Neuronal stem cell (in vitro differentiated cells): ENCODE data around the gene KRI1.
"Not testable (repeated sequence)": the region's sequence is repeated elsewhere in the genome, so short reads cannot be mapped to it uniquely, and the experiment has no call there.

Experiments used
- DNase-seq: peaks from one replicate; pipeline ENCODE4 v3.0.0-alpha.2; 2013; ENCODE audit warnings: low spot score
- H2AFZ ChIP-seq: one replicate; pipeline ENCODE4 v1.6.1; 2013; ENCODE audit warnings: mild to moderate bottlenecking, low read length, inconsistent platforms
- H2AK5ac ChIP-seq: 2 replicates; pipeline ENCODE4 v1.6.1; 2013; ENCODE audit warnings: low read depth, mild to moderate bottlenecking, inconsistent platforms, low read length, moderate library complexity, mixed read lengths
- H2BK120ac ChIP-seq: 2 replicates; pipeline ENCODE4 v1.6.1; 2013; ENCODE audit warnings: low read depth, mild to moderate bottlenecking, inconsistent platforms, low read length, moderate library complexity, mixed read lengths
- H2BK12ac ChIP-seq: one replicate; pipeline ENCODE4 v1.6.1; 2013; ENCODE audit warnings: low read length, inconsistent platforms
- H2BK15ac ChIP-seq: 2 replicates; pipeline ENCODE4 v1.6.1; 2013; ENCODE audit warnings: mild to moderate bottlenecking, low read length, inconsistent platforms, mixed read lengths
- H2BK5ac ChIP-seq: one replicate; pipeline ENCODE4 v1.6.1; 2013; ENCODE audit warnings: inconsistent platforms, mild to moderate bottlenecking, low read length, moderate library complexity
- H3K14ac ChIP-seq: one replicate; pipeline ENCODE4 v1.6.1; 2013; ENCODE audit warnings: low read length, inconsistent platforms
- H3K18ac ChIP-seq: 2 replicates; pipeline ENCODE4 v1.6.1; 2013; ENCODE audit warnings: low read length, inconsistent platforms
- H3K23ac ChIP-seq: 2 replicates; pipeline ENCODE4 v1.6.1; 2013; ENCODE audit warnings: low read depth, mild to moderate bottlenecking, mixed read lengths, low read length, inconsistent platforms; ENCODE audit not compliant: poor library complexity
- H3K27ac ChIP-seq: replicated peaks from 3 replicates; pipeline ENCODE4 v1.5.1; 2013; ENCODE audit warnings: low read length, inconsistent platforms
- H3K27me3 ChIP-seq, 3 experiments: 2 replicates each; pipeline ENCODE4 v1.6.1; 2013; ENCODE audit warnings: low read length in 3 of 3, mild to moderate bottlenecking in 2 of 3, inconsistent platforms in 1 of 3, low read depth in 1 of 3, mixed read lengths in 1 of 3, moderate library complexity in 1 of 3; ENCODE audit not compliant: control insufficient read depth in 3 of 3, insufficient read depth in 3 of 3
- H3K36me3 ChIP-seq, 2 donors: replicated peaks in 1 of 2; 2 replicates each; pipeline ENCODE4 v1.6.1; 2013; ENCODE audit warnings: low read length in 2 of 2; ENCODE audit not compliant: control insufficient read depth in 2 of 2, insufficient read depth in 2 of 2
- H3K4ac ChIP-seq: 2 replicates; pipeline ENCODE4 v1.6.1; 2013; ENCODE audit warnings: inconsistent platforms, mild to moderate bottlenecking, low read length, moderate library complexity
- H3K4me1 ChIP-seq, 2 donors: 1 replicate in 1 of 2; 2 replicates in 1 of 2; pipeline ENCODE4 v1.6.1; 2013; ENCODE audit warnings: low read length in 2 of 2, low read depth in 1 of 2; ENCODE audit not compliant: control insufficient read depth in 2 of 2, insufficient read depth in 1 of 2
- H3K4me2 ChIP-seq: one replicate; pipeline ENCODE4 v1.6.1; 2013; ENCODE audit warnings: mild to moderate bottlenecking, low read length, inconsistent platforms; ENCODE audit not compliant: insufficient read depth, poor library complexity, severe bottlenecking
- H3K4me3 ChIP-seq, 2 donors: 2 replicates each; pipeline ENCODE4 v1.5.1; 2013; ENCODE audit warnings: low read length in 2 of 2, mild to moderate bottlenecking in 2 of 2, inconsistent platforms in 1 of 2, moderate library complexity in 1 of 2
- H3K79me1 ChIP-seq: one replicate; pipeline ENCODE4 v1.6.1; 2013; ENCODE audit warnings: low read depth, mild to moderate bottlenecking, inconsistent platforms, low read length, moderate library complexity
- H3K9ac ChIP-seq: one replicate; pipeline ENCODE4 v1.6.1; 2013; ENCODE audit warnings: mild to moderate bottlenecking, low read depth, low read length, inconsistent platforms; ENCODE audit not compliant: poor library complexity
- H3K9me3 ChIP-seq, 2 donors: replicated peaks in 1 of 2; 2 replicates each; pipeline versions ENCODE3 to v1.6.1; 2013; ENCODE audit warnings: low read length in 2 of 2, mild to moderate bottlenecking in 2 of 2, inconsistent platforms in 1 of 2, low read depth in 1 of 2, mixed read lengths in 1 of 2, moderate library complexity in 1 of 2; ENCODE audit not compliant: control insufficient read depth in 2 of 2, insufficient read depth in 1 of 2
- H4K8ac ChIP-seq: one replicate; pipeline ENCODE4 v1.6.1; 2013; ENCODE audit warnings: low read depth, mild to moderate bottlenecking, inconsistent platforms, low read length, moderate library complexity
- H4K91ac ChIP-seq: one replicate; pipeline ENCODE4 v1.6.1; 2013; ENCODE audit warnings: low read length, low read depth, mild to moderate bottlenecking, inconsistent platforms; ENCODE audit not compliant: poor library complexity
- WGBS, 2 donors: extraction: QIAGEN DNeasy Blood & Tissue Kit; methylation state at CpG; one replicate each; pipeline ENCODE4 v1.1.7; 2013; ENCODE audit warnings: missing lambda C conversion rate in 2 of 2, mixed read lengths in 1 of 2; ENCODE audit not compliant: insufficient read length in 2 of 2, insufficient replicate concordance in 1 of 2; ENCODE audit errors: extremely low coverage in 2 of 2; 5-methylcytosine and 5-hydroxymethylcytosine counted together

Gene KRI1

GRCh38 chr19:10543420-10544241 is 22.2 kb downstream of the KRI1 start, which contains the start of gene ATG4D:
Gene ATG4D (plus strand): TSS chr19:10543904. CDS start chr19:10544091, 187 bp downstream.
- Histone ChIP-seq H3K79me1 (peaks cover 8% of the 10 kb centered on the region), H2AK5ac (peak within 1 kb of the TSS; percentile 4), H3K14ac (no peak within 1 kb of the TSS), H2BK12ac (no peak within 1 kb of the TSS), H3K9me3 (no peaks in the 10 kb centered on the region), H3K4me1 (peaks cover 4 to 7% of the 10 kb centered on the region in 2 donors), H3K23ac (peak within 1 kb of the TSS; percentile 91), H4K91ac (no peak within 1 kb of the TSS), H3K4me3 (peak within 1 kb of the TSS; percentile 88 to 95), H3K18ac (peak within 1 kb of the TSS; percentile 90), H3K9ac (peak within 1 kb of the TSS; percentile 80), H2BK5ac (no peak within 1 kb of the TSS), H3K27me3 (peaks cover 0 to 2% (median 0%) of the 10 kb centered on the region in 3 experiments), H2BK120ac (peak within 1 kb of the TSS; percentile 61), H3K27ac (no peak within 1 kb of the TSS), H3K4ac (no peak within 1 kb of the TSS), H3K4me2 (peak within 1 kb of the TSS; percentile 83), H2BK15ac (peak within 1 kb of the TSS; percentile 66), H3K36me3 (peaks cover 8 to 17% of the 10 kb centered on the region in 2 donors), H4K8ac (no peak within 1 kb of the TSS), H2AFZ (peak within 1 kb of the TSS; percentile 99)
- WGBS, 2 donors, result no CpG with 5 or more reads among the region's 79 CpGs
- DNase-seq, result peak; percentile 81

- Histone ChIP-seq H3K23ac (no peak overlapping the region), H2AK5ac (no peak overlapping the region), H3K9ac (no peak overlapping the region), H4K91ac (no peak overlapping the region), H3K27me3 (peaks cover 0 to 6% (median 0%) of the 10 kb centered on the region in 3 experiments), H3K36me3 (peaks cover 4 to 12% of the 10 kb centered on the region in 2 donors), H3K4me1 (peaks cover 4 to 7% of the 10 kb centered on the region in 2 donors), H3K9me3 (no peaks in the 10 kb centered on the region), H2BK12ac (no peak overlapping the region), H3K4me2 (peak overlapping the region; percentile 79), H3K4ac (no peak overlapping the region), H3K79me1 (peaks cover 8% of the 10 kb centered on the region), H2BK5ac (no peak overlapping the region), H3K4me3 (peak overlapping the region; percentile 88 to 95), H3K18ac (no peak overlapping the region), H2AFZ (peak overlapping the region; percentile 99), H4K8ac (no peak overlapping the region), H2BK15ac (peak overlapping the region; percentile 66), H2BK120ac (no peak overlapping the region), H3K14ac (no peak overlapping the region), H3K27ac (no peak overlapping the region)
- no CpG with 5 or more reads among the region's 8 CpGs for WGBS, 2 donors
- no peak for DNase-seq
Observed at GRCh38 chr19:10543059-10543419, 22.8 kb downstream of the KRI1 start.

GRCh38 chr19:10539016-10539415 is 26.8 kb downstream of the KRI1 start:
- H3K27ac ChIP-seq, H2BK12ac ChIP-seq, H3K36me3 ChIP-seq, H3K79me1 ChIP-seq, H4K91ac ChIP-seq, H3K4me1 ChIP-seq, H2AFZ ChIP-seq, H3K23ac ChIP-seq, H2BK15ac ChIP-seq, H3K9me3 ChIP-seq, H4K8ac ChIP-seq, H2AK5ac ChIP-seq, H3K4me3 ChIP-seq, DNase-seq, H3K4me2 ChIP-seq, H2BK120ac ChIP-seq, H3K9ac ChIP-seq, H2BK5ac ChIP-seq, H3K4ac ChIP-seq: not testable (repeated sequence)
- WGBS, 2 donors, result no CpG with 5 or more reads among the region's 9 CpGs
- H3K18ac ChIP-seq, result peak overlapping the region; percentile 64
- peak overlapping the region; percentile 38 for H3K14ac ChIP-seq
- peaks cover 0 to 16% (median 0%) of the 10 kb centered on the region in 3 experiments for H3K27me3 ChIP-seq

- no peak overlapping the region for H3K23ac ChIP-seq
- no peaks in the 10 kb centered on the region for H3K79me1 ChIP-seq
- no peak overlapping the region for H2BK12ac ChIP-seq
Observed at GRCh38 chr19:10538204-10538983, 27.4 kb downstream of the KRI1 start.

More at GRCh38 chr19:10538204-10538983, 27.4 kb downstream of the KRI1 start:
- Histone ChIP-seq H2BK15ac (no peak overlapping the region), H2BK5ac (no peak overlapping the region), H3K27ac (no peak overlapping the region), H3K9ac (no peak overlapping the region), H2BK120ac (no peak overlapping the region), H2AK5ac (no peak overlapping the region), H3K4ac (no peak overlapping the region), H3K4me3 (no peak overlapping the region), H3K36me3 (no peaks in the 10 kb centered on the region), H4K8ac (no peak overlapping the region), H3K18ac (no peak overlapping the region), H4K91ac (no peak overlapping the region), H2AFZ (no peak overlapping the region), H3K4me2 (no peak overlapping the region), H3K9me3 (no peaks in the 10 kb centered on the region), H3K14ac (no peak overlapping the region), H3K27me3 (peaks cover 0 to 16% (median 0%) of the 10 kb centered on the region in 3 experiments), H3K4me1 (no peaks in the 10 kb centered on the region)
- no peak for DNase-seq
- no CpG with 5 or more reads among the region's 20 CpGs for WGBS, 2 donors
